Measurements from ENCODE around the gene MAOA. TPM values are rescaled to one million over a fixed set of nuclear protein-coding genes. Genes with fewer than 3 reads are reported as not detected.

MAOA gene
- total and polyA plus RNA-seq, 2 donors (not counting 3 experiments of a cell fraction or from before 2014, with no cell fraction given) = 12.6 to 23.5 TPM

DNA sequence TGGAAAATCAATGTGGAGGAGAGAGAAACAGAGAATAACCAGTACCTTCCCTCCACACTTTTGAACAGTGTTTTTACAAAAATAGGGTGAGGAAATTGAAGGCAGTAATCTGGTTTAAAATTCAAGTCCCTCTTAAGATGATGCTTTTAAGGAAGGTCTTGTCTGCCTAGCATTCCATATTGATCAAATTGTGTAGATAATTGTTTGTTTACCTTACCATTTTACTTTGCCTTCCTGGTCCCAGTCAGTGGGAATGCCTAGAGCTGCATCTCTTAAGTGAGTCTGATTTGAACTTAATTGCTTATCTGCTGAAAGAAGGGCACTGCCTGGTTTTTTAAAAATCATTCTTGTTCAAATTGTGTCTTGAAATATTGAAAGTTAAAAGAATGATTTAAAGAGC is 14.4 kb upstream of the MAOA start:
- DNase-seq (ENCODE audit: low read depth, low spot score) (no peak), FAIRE-seq (peak; percentile 18)
- H3K9me1 ChIP-seq (replicated peaks; ENCODE audit: control insufficient read depth, extremely low read depth, insufficient read depth, low read length) = no peaks in the 10 kb centered on the region
- H3K9ac ChIP-seq (replicated peaks; ENCODE audit: extremely low read depth, insufficient read depth, low read length) = no peak overlapping the region
- no peaks in the 10 kb centered on the region for H3K36me3 ChIP-seq (ENCODE audit: control insufficient read depth in 2 of 2, extremely low read depth in 1 of 2, insufficient read depth in 2 of 2, low read length in 2 of 2)
- BruUV-seq (replicated peaks) = no TSS peak
- H3K4me1 ChIP-seq (ENCODE audit: control insufficient read depth, extremely low read depth, insufficient read depth, low read length) = no peaks in the 10 kb centered on the region
- no peak for TF ChIP-seq GATA2 (IDR thresholded peaks at IDR 0.05; ENCODE audit: insufficient read depth, insufficient read length, low read depth, low read length)
- TF ChIP-seq EZH2 (IDR thresholded peaks at IDR 0.05; ENCODE audit: borderline replicate concordance, low read depth, low read length, severe bottlenecking) = no peak
- TF ChIP-seq POLR2AphosphoS5 (IDR thresholded peaks at IDR 0.05; ENCODE audit: insufficient read depth, low read depth, low read length) = no peak
- no peak overlapping the region for H3K27ac ChIP-seq (ENCODE audit: insufficient read depth, low read depth, low read length)
- POLR2A ChIA-PET = no interaction called here
- CTCF ChIA-PET = no interaction called here
- no peaks in the 10 kb centered on the region for H3K79me2 ChIP-seq (ENCODE audit: control insufficient read depth, insufficient read depth, low read length)
- dilution Hi-C loops (cut with MboI; ENCODE audit: extremely low pct_ligation_motif_present, low sequenced_read_pairs) = no loop called here
- H3K27me3 ChIP-seq (ENCODE audit: control insufficient read depth in 2 of 2, insufficient read depth in 2 of 2, low read length in 2 of 2) = peaks cover 1 to 2% of the 10 kb centered on the region in 2 experiments
- H4K20me1 ChIP-seq (replicated peaks; ENCODE audit: control insufficient read depth, extremely low read depth, insufficient read depth, low read length) = no peaks in the 10 kb centered on the region
- intact Hi-C loops (cut with micrococcal nuclease) = no loop called here
- no peaks in the 10 kb centered on the region for H3K9me3 ChIP-seq (replicated peaks; ENCODE audit: control insufficient read depth, insufficient read depth, low read length)
- no peak overlapping the region for H3K4me3 ChIP-seq (replicated peaks in 1 of 3; ENCODE audit: insufficient read depth in 1 of 3, low read depth in 1 of 3, low read length in 3 of 3)
- no peak overlapping the region for H3K4me2 ChIP-seq (ENCODE audit: insufficient read depth, low read length)
- H2AFZ ChIP-seq (ENCODE audit: low read depth, low read length) = no peak overlapping the region

DNA sequence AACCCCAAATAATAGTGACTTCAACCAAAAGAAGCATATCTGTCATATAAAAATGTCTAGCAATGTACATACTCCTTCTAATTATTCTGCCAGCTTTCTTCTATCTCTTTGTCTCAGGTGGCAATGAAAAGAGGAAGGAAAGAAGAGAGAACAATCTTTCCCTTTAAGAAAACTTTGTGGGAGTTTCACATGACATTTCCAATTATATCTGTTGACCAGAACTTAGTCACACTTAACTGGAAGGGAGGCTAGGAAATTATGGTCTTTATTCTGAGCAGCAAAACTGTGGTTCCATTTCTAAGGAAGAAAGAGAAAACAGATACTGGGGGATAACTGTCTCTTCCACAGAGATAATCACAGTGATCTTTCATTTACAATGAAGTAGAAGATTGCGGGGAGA is 12.9 kb upstream of the MAOA start:
- FAIRE-seq (no peak), DNase-seq (ENCODE audit: low read depth, low spot score) (no peak)
- BruUV-seq (replicated peaks) = no TSS peak
- Histone ChIP-seq H3K4me3 (replicated peaks in 1 of 3; ENCODE audit: insufficient read depth in 1 of 3, low read depth in 1 of 3, low read length in 3 of 3) (no peak overlapping the region), H3K27ac (ENCODE audit: insufficient read depth, low read depth, low read length) (no peak overlapping the region), H3K4me1 (ENCODE audit: control insufficient read depth, extremely low read depth, insufficient read depth, low read length) (no peaks in the 10 kb centered on the region), H2AFZ (ENCODE audit: low read depth, low read length) (no peak overlapping the region), H3K9me1 (replicated peaks; ENCODE audit: control insufficient read depth, extremely low read depth, insufficient read depth, low read length) (no peaks in the 10 kb centered on the region), H4K20me1 (replicated peaks; ENCODE audit: control insufficient read depth, extremely low read depth, insufficient read depth, low read length) (no peaks in the 10 kb centered on the region), H3K36me3 (ENCODE audit: control insufficient read depth in 2 of 2, extremely low read depth in 1 of 2, insufficient read depth in 2 of 2, low read length in 2 of 2) (no peaks in the 10 kb centered on the region), H3K9me3 (replicated peaks; ENCODE audit: control insufficient read depth, insufficient read depth, low read length) (no peaks in the 10 kb centered on the region), H3K4me2 (ENCODE audit: insufficient read depth, low read length) (no peak overlapping the region), H3K27me3 (ENCODE audit: control insufficient read depth in 2 of 2, insufficient read depth in 2 of 2, low read length in 2 of 2) (peaks cover 1 to 2% of the 10 kb centered on the region in 2 experiments), H3K79me2 (ENCODE audit: control insufficient read depth, insufficient read depth, low read length) (no peaks in the 10 kb centered on the region), H3K9ac (replicated peaks; ENCODE audit: extremely low read depth, insufficient read depth, low read length) (no peak overlapping the region)
- ChIA-PET POLR2A (no interaction called here), CTCF (no interaction called here)
- intact Hi-C loops (cut with micrococcal nuclease) = no loop called here
- TF ChIP-seq FOS (IDR thresholded peaks at IDR 0.05; ENCODE audit: borderline replicate concordance, insufficient read depth, low read length) = no peak
- TF ChIP-seq EZH2 (IDR thresholded peaks at IDR 0.05; ENCODE audit: borderline replicate concordance, low read depth, low read length, severe bottlenecking) = no peak
- TF ChIP-seq GATA2 (IDR thresholded peaks at IDR 0.05; ENCODE audit: insufficient read depth, insufficient read length, low read depth, low read length) = no peak
- TF ChIP-seq, protein P1, sequence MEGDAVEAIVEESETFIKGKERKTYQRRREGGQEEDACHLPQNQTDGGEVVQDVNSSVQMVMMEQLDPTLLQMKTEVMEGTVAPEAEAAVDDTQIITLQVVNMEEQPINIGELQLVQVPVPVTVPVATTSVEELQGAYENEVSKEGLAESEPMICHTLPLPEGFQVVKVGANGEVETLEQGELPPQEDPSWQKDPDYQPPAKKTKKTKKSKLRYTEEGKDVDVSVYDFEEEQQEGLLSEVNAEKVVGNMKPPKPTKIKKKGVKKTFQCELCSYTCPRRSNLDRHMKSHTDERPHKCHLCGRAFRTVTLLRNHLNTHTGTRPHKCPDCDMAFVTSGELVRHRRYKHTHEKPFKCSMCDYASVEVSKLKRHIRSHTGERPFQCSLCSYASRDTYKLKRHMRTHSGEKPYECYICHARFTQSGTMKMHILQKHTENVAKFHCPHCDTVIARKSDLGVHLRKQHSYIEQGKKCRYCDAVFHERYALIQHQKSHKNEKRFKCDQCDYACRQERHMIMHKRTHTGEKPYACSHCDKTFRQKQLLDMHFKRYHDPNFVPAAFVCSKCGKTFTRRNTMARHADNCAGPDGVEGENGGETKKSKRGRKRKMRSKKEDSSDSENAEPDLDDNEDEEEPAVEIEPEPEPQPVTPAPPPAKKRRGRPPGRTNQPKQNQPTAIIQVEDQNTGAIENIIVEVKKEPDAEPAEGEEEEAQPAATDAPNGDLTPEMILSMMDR (IDR thresholded peaks at IDR 0.05; ENCODE audit: extremely low read depth in 1 of 2, insufficient read depth in 1 of 2, low read depth in 1 of 2, low read length in 2 of 2) = no peak
- TF ChIP-seq, protein P2, sequence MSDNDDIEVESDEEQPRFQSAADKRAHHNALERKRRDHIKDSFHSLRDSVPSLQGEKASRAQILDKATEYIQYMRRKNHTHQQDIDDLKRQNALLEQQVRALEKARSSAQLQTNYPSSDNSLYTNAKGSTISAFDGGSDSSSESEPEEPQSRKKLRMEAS (IDR thresholded peaks at IDR 0.05; ENCODE audit: insufficient read depth, insufficient read length) = no peak
- TF ChIP-seq JUN (IDR thresholded peaks at IDR 0.05; ENCODE audit: borderline replicate concordance, insufficient read depth, insufficient read length, low read depth) = no peak
- TF ChIP-seq POLR2A (IDR thresholded peaks at IDR 0.05; ENCODE audit: low read depth, low read length) = no peak
- no peak for TF ChIP-seq POLR2AphosphoS5 (IDR thresholded peaks at IDR 0.05; ENCODE audit: insufficient read depth, low read depth, low read length)
- no peak for TF ChIP-seq MYC (IDR thresholded peaks at IDR 0.05; ENCODE audit: low read depth, low read length)
- dilution Hi-C loops (cut with MboI; ENCODE audit: extremely low pct_ligation_motif_present, low sequenced_read_pairs) = no loop called here
